Uterus (tissue), 4 donors: ENCODE data around the gene RASGEF1C. TPM values are rescaled to one million over a fixed set of nuclear protein-coding genes. Genes with fewer than 3 reads are reported as not detected.

ENCODE experiments used
- DNase-seq, 2 donors: peaks; one replicate each; pipeline ENCODE4 v3.0.0-alpha.2; 2019 to 2020
- H3K27ac ChIP-seq, 2 donors: fragments of 200-600 bp; sonication (generic); 1 replicate in 1 of 2; 2 replicates in 1 of 2; pipeline ENCODE4 v1.5.1; 2016 to 2018
- H3K27me3 ChIP-seq, 2 donors: fragments of 200-600 bp; sonication (generic); one replicate each; pipeline ENCODE4 v1.5.1; 2018 to 2019; ENCODE audit warnings: control low read depth in 1 of 2
- H3K36me3 ChIP-seq, 2 donors: fragments of 200-600 bp; sonication (generic); one replicate each; pipeline ENCODE4 v1.5.1; 2019; ENCODE audit warnings: control low read depth in 1 of 2
- H3K4me1 ChIP-seq, 2 donors: fragments of 200-600 bp; sonication (generic); one replicate each; pipeline ENCODE4 v1.5.1; 2018 to 2019; ENCODE audit warnings: control low read depth in 1 of 2
- H3K4me3 ChIP-seq, 2 donors: fragments of 200-600 bp; sonication (generic); 1 replicate in 1 of 2; 2 replicates in 1 of 2; pipeline ENCODE4 v1.5.1; 2018 to 2019; ENCODE audit warnings: mild to moderate bottlenecking in 1 of 2
- H3K9me3 ChIP-seq, 2 donors: fragments of 200-600 bp; sonication (generic); one replicate each; pipeline ENCODE4 v1.5.1; 2019; ENCODE audit warnings: control low read depth in 1 of 2
- CTCF ChIP-seq, 4 experiments: fragments of 200-600 bp in 2 of 4; fragments of 450-650 bp in 2 of 4; sonication (generic) in 2 of 4; IDR thresholded peaks; one replicate each; pipeline ENCODE4 v1.5.1; 2016 to 2019; ENCODE audit warnings: antibody characterized with exemption in 4 of 4, mild to moderate bottlenecking in 2 of 4, moderate library complexity in 1 of 4
- POLR2A ChIP-seq, 2 donors: fragments of 450-650 bp; IDR thresholded peaks; one replicate each; pipeline ENCODE4 v1.6.1; 2016; ENCODE audit warnings: antibody characterized with exemption in 2 of 2, mild to moderate bottlenecking in 1 of 2, moderate library complexity in 1 of 2
- intact Hi-C: fragments of 100-400 bp; cut with DNase I; formaldehyde crosslinking; loops from one replicate; pipeline ENCODE4 v1.15.1; 2023; ENCODE audit warnings: low total_unique reads
- total RNA-seq, 4 donors: library from RNA; depleted of rRNA in 3 of 4; stranded (reverse); fragments of >200 nt in 3 of 4; gene quantifications; one replicate each; pipeline versions ENCODE4 v1.1.0 to v1.2.4, GENCODE V29; 2014 to 2023
- donor health status: DM: yes; HTN: yes; CAD: no.

Gene RASGEF1C
- total RNA-seq, 4 donors from 2014 or later: 1.2 TPM; not detected in 3

GRCh38 chr5:180187767-180188166 lies 21.2 kb downstream of the RASGEF1C start:
- no peak overlapping the region for H3K4me3 ChIP-seq
- H3K27ac ChIP-seq: no peak overlapping the region
- H3K27me3 ChIP-seq: no peaks in the 10 kb centered on the region
- intact Hi-C loops: no loop called here
- no peaks in the 10 kb centered on the region for H3K36me3 ChIP-seq
- no peak for TF ChIP-seq CTCF (IDR thresholded peaks at IDR 0.05)
- no peak for TF ChIP-seq POLR2A (IDR thresholded peaks at IDR 0.05)
- no peaks in the 10 kb centered on the region for H3K4me1 ChIP-seq
- no peaks in the 10 kb centered on the region for H3K9me3 ChIP-seq
- DNase-seq: no peak

- Histone ChIP-seq H3K4me1 (no peaks in the 10 kb centered on the region), H3K9me3 (no peaks in the 10 kb centered on the region), H3K36me3 (no peaks in the 10 kb centered on the region), H3K4me3 (no peak overlapping the region), H3K27ac (no peak overlapping the region), H3K27me3 (no peaks in the 10 kb centered on the region)
- intact Hi-C loops: no loop called here
- TF ChIP-seq POLR2A (IDR thresholded peaks at IDR 0.05): no peak
- no peak for TF ChIP-seq CTCF (IDR thresholded peaks at IDR 0.05)
- DNase-seq: no peak
Observed at GRCh38 chr5:180180846-180181245, 28.2 kb downstream of the RASGEF1C start.

GRCh38 chr5:180180421-180180820 lies 28.6 kb downstream of the RASGEF1C start:
- no peak for DNase-seq
- H3K27ac ChIP-seq: no peak overlapping the region
- H3K9me3 ChIP-seq: no peaks in the 10 kb centered on the region
- no peaks in the 10 kb centered on the region for H3K36me3 ChIP-seq
- H3K4me1 ChIP-seq: no peaks in the 10 kb centered on the region
- intact Hi-C loops: no loop called here
- TF ChIP-seq CTCF (IDR thresholded peaks at IDR 0.05) (no peak), POLR2A (IDR thresholded peaks at IDR 0.05) (no peak)
- no peak overlapping the region for H3K4me3 ChIP-seq
- no peaks in the 10 kb centered on the region for H3K27me3 ChIP-seq

GRCh38 chr5:180179442-180180420 lies 29.3 kb downstream of the RASGEF1C start:
- no peak for DNase-seq
- Histone ChIP-seq H3K9me3 (no peaks in the 10 kb centered on the region), H3K4me1 (no peaks in the 10 kb centered on the region), H3K27ac (no peak overlapping the region), H3K27me3 (no peaks in the 10 kb centered on the region), H3K4me3 (no peak overlapping the region), H3K36me3 (no peaks in the 10 kb centered on the region)
- TF ChIP-seq POLR2A (IDR thresholded peaks at IDR 0.05) (no peak), CTCF (IDR thresholded peaks at IDR 0.05) (no peak)
- intact Hi-C loops: no loop called here
